GM23248 (cell line): ENCODE measurements around the gene PXDN. TPM values are rescaled to one million over a fixed set of nuclear protein-coding genes. Genes with fewer than 3 reads are reported as not detected.

Source experiments
- DNase-seq: peaks from one replicate; pipeline ENCODE4 v3.0.0-alpha.2; 2015
- H2AFZ ChIP-seq: fragments of 200-600 bp; sonication (generic); 2 replicates; pipeline ENCODE4 v1.6.1; 2016; ENCODE audit warnings: antibody characterized with exemption
- H3F3A ChIP-seq: fragments of 200-600 bp; sonication (generic); 2 replicates; pipeline ENCODE4 v1.6.1; 2016; ENCODE audit warnings: mild to moderate bottlenecking, antibody characterized with exemption, mixed run types; ENCODE audit not compliant: insufficient read depth
- H3K27ac ChIP-seq: fragments of 200-600 bp; sonication (generic); 2 replicates; pipeline ENCODE4 v1.5.1; 2016; ENCODE audit warnings: mild to moderate bottlenecking
- H3K27me3 ChIP-seq: fragments of 200-600 bp; sonication (generic); replicated peaks from 2 replicates; pipeline ENCODE4 v1.6.1; 2016; ENCODE audit warnings: mild to moderate bottlenecking; ENCODE audit not compliant: insufficient read depth
- H3K36me3 ChIP-seq: fragments of 200-600 bp; sonication (generic); 2 replicates; pipeline ENCODE4 v1.6.1; 2016; ENCODE audit warnings: low read depth, mild to moderate bottlenecking
- H3K4me1 ChIP-seq: fragments of 200-600 bp; sonication (generic); 2 replicates; pipeline ENCODE4 v1.6.1; 2016; ENCODE audit warnings: mild to moderate bottlenecking; ENCODE audit not compliant: insufficient read depth
- H3K4me2 ChIP-seq: fragments of 200-600 bp; sonication (generic); one replicate; pipeline ENCODE4 v1.6.1; 2016; ENCODE audit warnings: mild to moderate bottlenecking; ENCODE audit not compliant: unreplicated experiment
- H3K4me3 ChIP-seq: fragments of 200-600 bp; sonication (generic); 2 replicates; pipeline ENCODE4 v1.5.1; 2016; ENCODE audit warnings: mild to moderate bottlenecking
- H3K79me2 ChIP-seq: fragments of 200-600 bp; sonication (generic); 2 replicates; pipeline ENCODE4 v1.6.1; 2016; ENCODE audit warnings: mild to moderate bottlenecking; ENCODE audit not compliant: insufficient read depth
- H3K9ac ChIP-seq: fragments of 200-600 bp; sonication (generic); 2 replicates; pipeline ENCODE4 v1.6.1; 2016; ENCODE audit warnings: mild to moderate bottlenecking
- H3K9me2 ChIP-seq: fragments of 200-600 bp; sonication (generic); 2 replicates; pipeline ENCODE4 v1.6.1; 2016; ENCODE audit warnings: mixed run types, mild to moderate bottlenecking, moderate library complexity; ENCODE audit not compliant: insufficient read depth
- H3K9me3 ChIP-seq: fragments of 200-600 bp; sonication (generic); one replicate; pipeline ENCODE4 v1.6.1; 2017; ENCODE audit warnings: low read depth
- H4K20me1 ChIP-seq: fragments of 200-600 bp; sonication (generic); 2 replicates; pipeline ENCODE4 v1.6.0; 2016; ENCODE audit not compliant: insufficient read depth
- EZH2 ChIP-seq: fragments of 200-600 bp; sonication (generic); IDR thresholded peaks from 2 replicates; pipeline ENCODE4 v1.6.1; 2018; ENCODE audit warnings: antibody characterized with exemption, mild to moderate bottlenecking; ENCODE audit not compliant: insufficient read depth, poor library complexity, severe bottlenecking
- EZH2phosphoT487 ChIP-seq: fragments of 200-600 bp; sonication (generic); IDR thresholded peaks from 2 replicates; pipeline ENCODE4 v1.6.1; 2018; ENCODE audit warnings: antibody characterized with exemption, moderate library complexity, mild to moderate bottlenecking, low read depth; ENCODE audit not compliant: insufficient read depth
- WGBS, 2 experiments: methylation state at CpG; one replicate each; pipeline ENCODE4 v1.1.6; 2015 to 2017; ENCODE audit warnings: low lambda C conversion rate in 2 of 2, low coverage in 1 of 2; ENCODE audit errors: missing lambda C conversion rate in 2 of 2; 5-methylcytosine and 5-hydroxymethylcytosine counted together
- in situ Hi-C: fragments of 300-500 bp; cut with MboI; formaldehyde crosslinking; loops from 2 replicates; pipeline ENCODE4 v1.15.0; 2020
- polyA plus RNA-seq: library from polyadenylated mRNA; unstranded; fragments of >200 nt; fragmentation: Nextera tagmentation; extraction: Ambion mirVana; gene quantifications from 2 replicates; pipeline ENCODE4 v1.2.1, GENCODE V29; 2016
- total RNA-seq: library from RNA; depleted of rRNA; stranded (reverse); fragments of >200 nt; shearing (Covaris generic); gene quantifications from 2 replicates; pipeline ENCODE4 v1.2.3, GENCODE V29; 2014

The PXDN gene
- total and polyA plus RNA-seq, 2 experiments from 2014 or later, result 222 to 263 TPM

DNA sequence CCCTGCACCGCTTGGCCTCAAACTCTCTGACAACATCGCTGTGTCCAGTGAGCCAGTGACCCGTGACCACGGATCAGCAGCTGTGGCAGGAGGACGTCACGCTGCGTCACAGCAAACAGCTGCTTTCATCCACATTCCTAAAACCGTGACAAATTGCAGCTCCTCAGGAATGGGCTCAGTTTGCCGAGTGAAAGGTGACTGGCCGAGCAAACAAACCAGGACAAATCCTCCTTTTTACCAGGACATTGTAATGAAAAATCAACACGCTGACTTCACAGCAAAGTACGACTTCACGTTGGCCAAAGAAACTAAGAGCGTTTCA, 57.6 kb downstream of the PXDN start:
- H3F3A ChIP-seq, result peaks cover 10% of the 10 kb centered on the region; the same call in 1 of the 2 replicates
- H3K27me3 ChIP-seq, result no peaks in the 10 kb centered on the region
- no peak for DNase-seq
- H3K4me3 ChIP-seq, result no peak overlapping the region
- WGBS, 2 experiments, result 98 to 99% methylated on average over 14 of the region's 14 CpGs
- H3K4me1 ChIP-seq, result peaks cover 7% of the 10 kb centered on the region; the same call in 1 of the 2 replicates
- no peak overlapping the region for H3K9ac ChIP-seq
- H2AFZ ChIP-seq, result no peak overlapping the region
- H3K4me2 ChIP-seq, result no peak overlapping the region
- H3K36me3 ChIP-seq, result peaks cover 44% of the 10 kb centered on the region
- H3K27ac ChIP-seq, result no peak overlapping the region
- peaks cover 18% of the 10 kb centered on the region for H3K79me2 ChIP-seq
- in situ Hi-C loops, result no loop called here
- H3K9me3 ChIP-seq, result no peaks in the 10 kb centered on the region
- no peak for TF ChIP-seq EZH2
- TF ChIP-seq EZH2phosphoT487, result no peak
- H4K20me1 ChIP-seq, result no peaks in the 10 kb centered on the region
- H3K9me2 ChIP-seq, result no peaks in the 10 kb centered on the region

DNA sequence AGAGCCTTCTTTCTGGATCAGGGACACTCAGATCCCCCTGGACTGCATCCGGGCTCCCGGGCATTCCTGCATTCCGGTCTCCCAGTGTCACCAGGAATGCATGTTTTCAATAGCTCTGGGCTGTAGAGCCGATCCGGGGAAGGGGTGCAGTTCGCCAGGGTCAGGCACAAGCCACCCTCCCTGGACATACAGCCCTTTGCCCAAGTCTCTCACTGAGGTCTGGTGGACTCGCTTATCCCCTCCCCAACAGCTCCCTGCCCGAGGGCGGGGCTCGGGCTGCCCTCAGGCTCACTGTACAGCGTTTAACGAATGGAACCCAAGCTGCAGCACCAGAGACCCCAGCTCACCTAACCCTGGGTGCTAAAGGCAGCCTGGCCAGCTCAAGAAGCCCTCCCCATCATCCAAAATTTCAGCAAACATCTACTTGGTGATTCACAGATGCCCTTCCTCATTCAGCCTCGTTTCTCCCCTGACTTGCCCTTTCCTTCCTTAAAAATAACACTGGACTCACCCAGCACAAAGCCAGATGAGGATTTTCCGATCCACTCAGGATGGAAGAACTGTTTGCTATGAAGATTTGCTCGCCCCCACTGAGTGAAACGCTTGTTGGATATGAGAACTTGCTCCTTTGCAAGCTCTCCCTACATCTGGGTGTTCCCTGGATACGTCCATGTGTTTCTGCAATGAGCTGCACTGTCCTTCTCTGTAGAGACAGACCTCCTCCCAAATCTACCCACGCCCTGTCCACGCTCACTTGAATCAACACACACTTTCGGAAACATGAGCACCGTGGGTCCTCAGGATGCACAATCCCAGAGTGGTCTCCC, 58.1 kb downstream of the PXDN start:
- no peak for TF ChIP-seq EZH2
- H3K4me3 ChIP-seq, result no peak overlapping the region
- no peaks in the 10 kb centered on the region for H3K9me2 ChIP-seq
- no peaks in the 10 kb centered on the region for H3K9me3 ChIP-seq
- no peak for DNase-seq
- H3K4me2 ChIP-seq, result no peak overlapping the region
- no peak overlapping the region for H3K27ac ChIP-seq
- WGBS, 2 experiments, result 95% methylated on average over 21 of the region's 21 CpGs
- in situ Hi-C loops, result no loop called here
- H3K79me2 ChIP-seq, result peaks cover 12% of the 10 kb centered on the region; the same call in 1 of the 2 replicates
- H3K9ac ChIP-seq, result no peak overlapping the region
- H3K36me3 ChIP-seq, result peaks cover 38% of the 10 kb centered on the region
- H4K20me1 ChIP-seq, result no peaks in the 10 kb centered on the region
- H3K27me3 ChIP-seq, result no peaks in the 10 kb centered on the region
- H2AFZ ChIP-seq, result no peak overlapping the region
- H3F3A ChIP-seq, result peaks cover 10% of the 10 kb centered on the region; the same call in 1 of the 2 replicates
- H3K4me1 ChIP-seq, result peaks cover 7% of the 10 kb centered on the region; the same call in 1 of the 2 replicates

DNA sequence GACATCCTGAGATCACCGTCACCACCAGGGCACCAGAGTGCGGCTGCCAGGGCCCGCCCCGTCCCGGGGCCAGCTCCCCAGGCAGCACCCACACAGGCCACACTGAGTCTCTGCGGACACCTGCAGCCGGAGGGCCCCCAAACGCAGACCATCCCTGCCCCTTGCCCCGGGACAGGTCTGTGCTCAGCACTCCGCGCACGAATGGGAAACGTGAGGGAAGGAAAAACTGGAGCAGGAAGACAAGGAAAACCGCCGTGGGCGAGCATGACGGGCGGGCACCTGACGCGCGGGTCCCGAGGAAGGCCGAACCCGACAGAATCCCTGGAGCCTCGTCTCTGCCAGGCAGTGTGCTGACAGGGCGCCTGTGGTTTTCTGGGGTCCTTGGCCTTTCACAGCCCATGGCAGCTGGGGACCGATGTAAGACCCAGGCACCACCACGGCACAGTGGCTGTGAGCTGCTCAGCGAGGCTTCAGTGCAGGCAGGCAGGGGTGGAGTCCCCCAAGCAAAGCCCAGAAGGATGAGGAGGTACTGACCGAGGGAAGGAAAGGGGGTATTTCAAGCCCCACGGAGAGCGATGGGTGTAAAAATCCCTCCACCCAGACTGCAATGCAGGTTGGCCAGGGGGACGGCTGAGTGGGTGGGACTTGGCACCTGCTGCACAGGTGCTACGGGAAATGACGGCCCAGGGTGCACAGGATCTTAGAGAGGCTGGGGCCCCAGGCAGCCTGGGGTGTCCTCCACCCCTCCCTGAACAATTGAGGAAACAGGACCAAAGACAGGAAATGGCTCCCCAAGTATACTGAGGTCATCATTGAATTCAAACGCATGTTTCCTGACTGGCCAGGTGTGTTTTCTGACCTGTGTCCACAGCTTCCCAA, 59.0 kb downstream of the PXDN start:
- Histone ChIP-seq H3K4me1 (peaks cover 7% of the 10 kb centered on the region; the same call in 1 of the 2 replicates), H3K79me2 (0 out of 2 replicates have a peak, but pooled peaks cover 10% of the 10 kb centered on the region), H3K4me2 (no peak overlapping the region), H3K9me3 (no peaks in the 10 kb centered on the region), H3F3A (peaks cover 10% of the 10 kb centered on the region; the same call in 1 of the 2 replicates), H4K20me1 (no peaks in the 10 kb centered on the region), H3K27me3 (no peaks in the 10 kb centered on the region), H3K9ac (no peak overlapping the region), H2AFZ (no peak overlapping the region), H3K36me3 (peaks cover 31% of the 10 kb centered on the region), H3K27ac (no peak overlapping the region), H3K9me2 (no peaks in the 10 kb centered on the region), H3K4me3 (no peak overlapping the region)
- DNase-seq, result no peak
- in situ Hi-C loops, result no loop called here
- WGBS, 2 experiments, result 97 to 98% methylated on average over 31 to 36 of the region's 36 CpGs
- TF ChIP-seq EZH2phosphoT487, result no peak
- no peak for TF ChIP-seq EZH2

DNA sequence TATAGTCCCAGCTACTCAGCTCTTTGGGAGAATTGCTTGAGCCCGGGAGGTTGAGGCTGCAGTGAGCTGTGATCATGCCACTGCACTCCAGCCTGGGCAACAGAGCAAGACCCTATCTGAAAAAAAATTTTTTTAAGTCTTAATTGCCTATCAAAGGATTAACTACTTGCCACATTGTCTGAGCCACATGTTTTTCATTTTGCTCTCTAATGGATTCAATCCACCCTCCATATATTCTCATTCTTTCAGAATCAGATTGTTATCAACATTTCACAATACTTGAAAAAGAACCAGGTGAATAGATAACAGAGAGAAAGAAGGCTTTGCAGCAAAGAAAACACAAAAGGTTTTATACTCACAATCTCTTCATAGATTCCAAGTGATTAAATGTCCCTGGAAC, 61.0 kb downstream of the PXDN start:
- no peaks in the 10 kb centered on the region for H3K9me3 ChIP-seq
- no peak overlapping the region for H3K4me3 ChIP-seq
- TF ChIP-seq EZH2phosphoT487 (no peak), EZH2 (no peak)
- H3K9ac ChIP-seq, result no peak overlapping the region
- DNase-seq, result no peak
- H3K4me1 ChIP-seq, result peaks cover 7% of the 10 kb centered on the region; the same call in 1 of the 2 replicates
- no peaks in the 10 kb centered on the region for H3K27me3 ChIP-seq
- H3K27ac ChIP-seq, result no peak overlapping the region
- no peaks in the 10 kb centered on the region for H3K79me2 ChIP-seq
- in situ Hi-C loops, result no loop called here
- H3K36me3 ChIP-seq, result peaks cover 36% of the 10 kb centered on the region; the same call in 1 of the 2 replicates
- H3K4me2 ChIP-seq, result no peak overlapping the region
- H2AFZ ChIP-seq, result no peak overlapping the region
- H4K20me1 ChIP-seq, result no peaks in the 10 kb centered on the region
- peaks cover 10% of the 10 kb centered on the region; the same call in 1 of the 2 replicates for H3F3A ChIP-seq
- H3K9me2 ChIP-seq, result no peaks in the 10 kb centered on the region
- 93 to 94% methylated on average over 1 of the region's 1 CpG for WGBS, 2 experiments
